ENCODE results near the gene OPA1. TPM values are rescaled to one million over a fixed set of nuclear protein-coding genes. Genes with fewer than 3 reads are reported as not detected.

Gene OPA1
- total and polyA plus RNA-seq, 2 of the 13 experiments (the other 11 are each of a cell fraction or from before 2014, with no cell fraction given) = 26.7 to 78.5 TPM

DNA sequence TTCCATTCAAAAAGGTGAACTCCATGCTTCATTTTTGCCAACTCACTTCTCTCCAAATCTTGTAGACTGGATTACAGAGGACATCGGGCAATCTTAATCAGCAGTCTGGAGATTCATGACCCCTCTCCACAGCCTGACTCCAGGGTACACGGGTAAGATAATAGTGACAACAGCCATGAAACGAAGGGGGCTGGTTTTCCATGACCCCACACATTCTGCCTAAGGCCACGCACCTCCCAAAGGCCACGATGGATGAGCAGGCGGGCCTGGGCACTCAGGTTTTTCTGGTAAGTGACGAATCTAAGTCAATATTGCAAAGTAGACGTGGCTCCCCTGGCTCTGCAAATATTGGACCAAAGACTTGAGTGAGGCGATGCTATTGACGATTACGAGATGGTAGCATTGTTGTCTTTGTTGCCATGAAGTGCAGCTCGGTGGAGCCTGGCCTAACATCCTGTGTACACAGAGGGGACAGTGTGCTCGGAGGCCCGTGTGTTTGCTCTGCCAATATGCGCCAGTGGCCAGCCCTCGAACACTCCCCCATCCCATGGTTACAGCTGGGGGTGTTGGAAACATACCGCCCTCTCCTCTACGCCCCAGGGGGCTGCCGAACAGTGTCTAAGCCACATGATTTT is 119.1 kb downstream of the OPA1 start (continued):
- peak; percentile 95 for TF ChIP-seq KDM6A (CRISPR knock-in tag; IDR thresholded peaks at IDR 0.05; ENCODE audit: low read depth)
- peak; percentile 42 for TF ChIP-seq ZBTB3 (CRISPR knock-in tag; IDR thresholded peaks at IDR 0.05; ENCODE audit: borderline replicate concordance, low read depth)
- TF ChIP-seq RBAK (CRISPR knock-in tag; IDR thresholded peaks at IDR 0.05) = no peak
- peak; percentile 98 for TF ChIP-seq HHEX (CRISPR knock-in tag; IDR thresholded peaks at IDR 0.05)
- TF ChIP-seq, protein P1, sequence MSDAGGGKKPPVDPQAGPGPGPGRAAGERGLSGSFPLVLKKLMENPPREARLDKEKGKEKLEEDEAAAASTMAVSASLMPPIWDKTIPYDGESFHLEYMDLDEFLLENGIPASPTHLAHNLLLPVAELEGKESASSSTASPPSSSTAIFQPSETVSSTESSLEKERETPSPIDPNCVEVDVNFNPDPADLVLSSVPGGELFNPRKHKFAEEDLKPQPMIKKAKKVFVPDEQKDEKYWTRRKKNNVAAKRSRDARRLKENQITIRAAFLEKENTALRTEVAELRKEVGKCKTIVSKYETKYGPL (CRISPR knock-in tag; IDR thresholded peaks at IDR 0.05) = 0 out of 2 replicates have a peak, but pooled peaks have one; percentile 69
- TF ChIP-seq, protein P2, sequence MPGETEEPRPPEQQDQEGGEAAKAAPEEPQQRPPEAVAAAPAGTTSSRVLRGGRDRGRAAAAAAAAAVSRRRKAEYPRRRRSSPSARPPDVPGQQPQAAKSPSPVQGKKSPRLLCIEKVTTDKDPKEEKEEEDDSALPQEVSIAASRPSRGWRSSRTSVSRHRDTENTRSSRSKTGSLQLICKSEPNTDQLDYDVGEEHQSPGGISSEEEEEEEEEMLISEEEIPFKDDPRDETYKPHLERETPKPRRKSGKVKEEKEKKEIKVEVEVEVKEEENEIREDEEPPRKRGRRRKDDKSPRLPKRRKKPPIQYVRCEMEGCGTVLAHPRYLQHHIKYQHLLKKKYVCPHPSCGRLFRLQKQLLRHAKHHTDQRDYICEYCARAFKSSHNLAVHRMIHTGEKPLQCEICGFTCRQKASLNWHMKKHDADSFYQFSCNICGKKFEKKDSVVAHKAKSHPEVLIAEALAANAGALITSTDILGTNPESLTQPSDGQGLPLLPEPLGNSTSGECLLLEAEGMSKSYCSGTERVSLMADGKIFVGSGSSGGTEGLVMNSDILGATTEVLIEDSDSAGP (CRISPR knock-in tag; IDR thresholded peaks at IDR 0.05; ENCODE audit: borderline replicate concordance) = peak; percentile 81
- peak; percentile 99; the same call in 1 of the 2 replicates for TF ChIP-seq NFKBIZ (CRISPR knock-in tag; IDR thresholded peaks at IDR 0.05)
- TF ChIP-seq, protein P3, sequence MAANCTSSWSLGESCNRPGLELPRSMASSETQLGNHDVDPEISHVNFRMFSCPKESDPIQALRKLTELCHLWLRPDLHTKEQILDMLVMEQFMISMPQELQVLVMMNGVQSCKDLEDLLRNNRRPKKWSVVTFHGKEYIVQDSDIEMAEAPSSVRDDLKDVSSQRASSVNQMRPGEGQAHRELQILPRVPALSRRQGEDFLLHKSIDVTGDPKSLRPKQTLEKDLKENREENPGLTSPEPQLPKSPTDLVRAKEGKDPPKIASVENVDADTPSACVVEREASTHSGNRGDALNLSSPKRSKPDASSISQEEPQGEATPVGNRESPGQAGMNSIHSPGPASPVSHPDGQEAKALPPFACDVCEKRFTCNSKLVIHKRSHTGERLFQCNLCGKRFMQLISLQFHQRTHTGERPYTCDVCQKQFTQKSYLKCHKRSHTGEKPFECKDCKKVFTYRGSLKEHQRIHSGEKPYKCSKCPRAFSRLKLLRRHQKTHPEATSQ (CRISPR knock-in tag; IDR thresholded peaks at IDR 0.05; ENCODE audit: borderline replicate concordance) = peak; percentile 97
- TF ChIP-seq RFXANK (CRISPR knock-in tag; IDR thresholded peaks at IDR 0.05) = no peak
- no peak for TF ChIP-seq ZNF326 (CRISPR knock-in tag; IDR thresholded peaks at IDR 0.05; ENCODE audit: borderline replicate concordance)
- TF ChIP-seq, protein P4, sequence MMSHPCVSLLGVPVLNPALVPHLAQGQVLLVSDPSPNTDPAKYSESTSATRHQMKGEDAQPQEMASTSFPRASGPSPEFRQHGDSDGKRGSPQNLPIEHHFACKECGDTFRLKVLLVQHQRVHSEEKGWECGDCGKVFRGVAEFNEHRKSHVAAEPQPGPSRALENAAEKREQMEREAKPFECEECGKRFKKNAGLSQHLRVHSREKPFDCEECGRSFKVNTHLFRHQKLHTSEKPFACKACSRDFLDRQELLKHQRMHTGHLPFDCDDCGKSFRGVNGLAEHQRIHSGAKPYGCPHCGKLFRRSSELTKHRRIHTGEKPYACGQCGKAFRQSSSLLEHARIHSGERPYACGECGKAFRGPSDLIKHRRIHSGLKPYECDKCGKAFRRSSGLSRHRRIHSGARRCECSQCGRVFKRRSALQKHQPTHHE (CRISPR knock-in tag; IDR thresholded peaks at IDR 0.05; ENCODE audit: borderline replicate concordance) = 0 out of 2 replicates have a peak, but pooled peaks have one; percentile 61
- TF ChIP-seq, protein P5, sequence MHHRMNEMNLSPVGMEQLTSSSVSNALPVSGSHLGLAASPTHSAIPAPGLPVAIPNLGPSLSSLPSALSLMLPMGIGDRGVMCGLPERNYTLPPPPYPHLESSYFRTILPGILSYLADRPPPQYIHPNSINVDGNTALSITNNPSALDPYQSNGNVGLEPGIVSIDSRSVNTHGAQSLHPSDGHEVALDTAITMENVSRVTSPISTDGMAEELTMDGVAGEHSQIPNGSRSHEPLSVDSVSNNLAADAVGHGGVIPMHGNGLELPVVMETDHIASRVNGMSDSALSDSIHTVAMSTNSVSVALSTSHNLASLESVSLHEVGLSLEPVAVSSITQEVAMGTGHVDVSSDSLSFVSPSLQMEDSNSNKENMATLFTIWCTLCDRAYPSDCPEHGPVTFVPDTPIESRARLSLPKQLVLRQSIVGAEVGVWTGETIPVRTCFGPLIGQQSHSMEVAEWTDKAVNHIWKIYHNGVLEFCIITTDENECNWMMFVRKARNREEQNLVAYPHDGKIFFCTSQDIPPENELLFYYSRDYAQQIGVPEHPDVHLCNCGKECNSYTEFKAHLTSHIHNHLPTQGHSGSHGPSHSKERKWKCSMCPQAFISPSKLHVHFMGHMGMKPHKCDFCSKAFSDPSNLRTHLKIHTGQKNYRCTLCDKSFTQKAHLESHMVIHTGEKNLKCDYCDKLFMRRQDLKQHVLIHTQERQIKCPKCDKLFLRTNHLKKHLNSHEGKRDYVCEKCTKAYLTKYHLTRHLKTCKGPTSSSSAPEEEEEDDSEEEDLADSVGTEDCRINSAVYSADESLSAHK (CRISPR knock-in tag; IDR thresholded peaks at IDR 0.05; ENCODE audit: borderline replicate concordance) = no peak
- TF ChIP-seq RFXAP (CRISPR knock-in tag; IDR thresholded peaks at IDR 0.05; ENCODE audit: borderline replicate concordance) = peak; percentile 97
- peak; percentile 100 for TF ChIP-seq FOXO1 (CRISPR knock-in tag; IDR thresholded peaks at IDR 0.05)
- TF ChIP-seq ZC3H13 (CRISPR knock-in tag; IDR thresholded peaks at IDR 0.05) = 0 out of 2 replicates have a peak, but pooled peaks have one; percentile 16
- TF ChIP-seq, protein P6, sequence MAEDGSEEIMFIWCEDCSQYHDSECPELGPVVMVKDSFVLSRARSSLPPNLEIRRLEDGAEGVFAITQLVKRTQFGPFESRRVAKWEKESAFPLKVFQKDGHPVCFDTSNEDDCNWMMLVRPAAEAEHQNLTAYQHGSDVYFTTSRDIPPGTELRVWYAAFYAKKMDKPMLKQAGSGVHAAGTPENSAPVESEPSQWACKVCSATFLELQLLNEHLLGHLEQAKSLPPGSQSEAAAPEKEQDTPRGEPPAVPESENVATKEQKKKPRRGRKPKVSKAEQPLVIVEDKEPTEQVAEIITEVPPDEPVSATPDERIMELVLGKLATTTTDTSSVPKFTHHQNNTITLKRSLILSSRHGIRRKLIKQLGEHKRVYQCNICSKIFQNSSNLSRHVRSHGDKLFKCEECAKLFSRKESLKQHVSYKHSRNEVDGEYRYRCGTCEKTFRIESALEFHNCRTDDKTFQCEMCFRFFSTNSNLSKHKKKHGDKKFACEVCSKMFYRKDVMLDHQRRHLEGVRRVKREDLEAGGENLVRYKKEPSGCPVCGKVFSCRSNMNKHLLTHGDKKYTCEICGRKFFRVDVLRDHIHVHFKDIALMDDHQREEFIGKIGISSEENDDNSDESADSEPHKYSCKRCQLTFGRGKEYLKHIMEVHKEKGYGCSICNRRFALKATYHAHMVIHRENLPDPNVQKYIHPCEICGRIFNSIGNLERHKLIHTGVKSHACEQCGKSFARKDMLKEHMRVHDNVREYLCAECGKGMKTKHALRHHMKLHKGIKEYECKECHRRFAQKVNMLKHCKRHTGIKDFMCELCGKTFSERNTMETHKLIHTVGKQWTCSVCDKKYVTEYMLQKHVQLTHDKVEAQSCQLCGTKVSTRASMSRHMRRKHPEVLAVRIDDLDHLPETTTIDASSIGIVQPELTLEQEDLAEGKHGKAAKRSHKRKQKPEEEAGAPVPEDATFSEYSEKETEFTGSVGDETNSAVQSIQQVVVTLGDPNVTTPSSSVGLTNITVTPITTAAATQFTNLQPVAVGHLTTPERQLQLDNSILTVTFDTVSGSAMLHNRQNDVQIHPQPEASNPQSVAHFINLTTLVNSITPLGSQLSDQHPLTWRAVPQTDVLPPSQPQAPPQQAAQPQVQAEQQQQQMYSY (CRISPR knock-in tag; IDR thresholded peaks at IDR 0.05) = peak; percentile 85
- peak; percentile 62; the same call in 1 of the 2 replicates for TF ChIP-seq KLF12 (CRISPR knock-in tag; IDR thresholded peaks at IDR 0.05; ENCODE audit: borderline replicate concordance)
- no peak for TF ChIP-seq HNRNPUL1 (IDR thresholded peaks at IDR 0.05; ENCODE audit: low read depth, low read length)
